ENCODE results near the gene ZNF827. TPM values are rescaled to one million over a fixed set of nuclear protein-coding genes. Genes with fewer than 3 reads are reported as not detected.

The ZNF827 gene
- total and polyA plus RNA-seq, 2 of the 8 experiments (the other 6 are each of a cell fraction or from before 2014, with no cell fraction given): 25.3 to 26.2 TPM

- Histone ChIP-seq H3K36me3 (ENCODE audit: control insufficient read depth in 2 of 4, insufficient read depth in 4 of 4, low read length in 3 of 4) (peaks cover 9 to 40% (median 26%) of the 10 kb centered on the region in 4 experiments; a peak in 7 of 8 replicates), H3K18ac (ENCODE audit: extremely low read depth, low read length) (no peak overlapping the region), H2BK12ac (ENCODE audit: low read depth, low read length) (no peak overlapping the region), H4K8ac (ENCODE audit: extremely low read depth, insufficient read depth, low read length) (no peak overlapping the region), H3K14ac (ENCODE audit: insufficient read length) (no peak overlapping the region), H3K4me2 (ENCODE audit: insufficient read depth in 1 of 2, low read depth in 2 of 2, low read length in 2 of 2) (no peak overlapping the region), H3K79me2 (ENCODE audit: control insufficient read depth in 1 of 2, insufficient read depth in 2 of 2, low read length in 2 of 2) (no peaks in the 10 kb centered on the region), H3K4ac (replicated peaks; ENCODE audit: insufficient read length, low read depth, low read length) (no peak overlapping the region), H3K23me2 (ENCODE audit: low read depth, low read length) (no peaks in the 10 kb centered on the region), H3K27ac (ENCODE audit: low read depth, low read length) (no peak overlapping the region), H3K4me1 (replicated peaks in 1 of 4; ENCODE audit: control insufficient read depth in 3 of 4, insufficient read depth in 4 of 4, low read length in 3 of 4) (peaks cover 0 to 2% (median 0%) of the 10 kb centered on the region in 4 experiments; a peak in 2 of 7 replicates), H2AFZ (ENCODE audit: low read length) (no peak overlapping the region), H3K23ac (ENCODE audit: insufficient read length) (no peak overlapping the region), H2AK5ac (ENCODE audit: low read depth, low read length) (no peak overlapping the region), H2BK20ac (ENCODE audit: low read length) (no peak overlapping the region), H2BK120ac (replicated peaks; ENCODE audit: low read depth, low read length) (no peak overlapping the region), H2BK5ac (ENCODE audit: low read depth, low read length) (no peak overlapping the region), H3K79me1 (ENCODE audit: low read depth, low read length) (0 out of 2 replicates have a peak, but pooled peaks cover 2% of the 10 kb centered on the region), H4K5ac (ENCODE audit: insufficient read length, low read depth, low read length) (no peak overlapping the region), H3K56ac (replicated peaks; ENCODE audit: insufficient read length, low read depth, low read length) (no peak overlapping the region), H3K27me3 (replicated peaks in 1 of 4; ENCODE audit: control insufficient read depth in 3 of 4, extremely low read depth in 1 of 4, insufficient read depth in 3 of 4, low read length in 3 of 4) (no peaks in the 10 kb centered on the region), H3K4me3 (ENCODE audit: extremely low read depth in 1 of 4, insufficient read depth in 2 of 4, low read depth in 3 of 4, low read length in 4 of 4) (no peak overlapping the region), H2BK15ac (ENCODE audit: low read length) (no peak overlapping the region), H4K20me1 (replicated peaks in 1 of 2; ENCODE audit: control insufficient read depth in 1 of 2, insufficient read depth in 2 of 2, low read length in 2 of 2) (no peaks in the 10 kb centered on the region), H4K91ac (replicated peaks; ENCODE audit: insufficient read length, low read length) (no peak overlapping the region), H3K9ac (replicated peaks in 1 of 4; ENCODE audit: extremely low read depth in 1 of 4, low read depth in 3 of 4, low read length in 3 of 4) (no peak overlapping the region), H3K9me3 (ENCODE audit: insufficient read depth in 2 of 2, low read depth in 1 of 2, low read length in 1 of 2) (no peaks in the 10 kb centered on the region)
- CTCF ChIA-PET (ENCODE audit: partially characterized antibody): interaction anchor here (0.6 to 2.0 kb wide), 4 partner anchors 17 to 116 kb away, joined by 3 to 5 read pairs (median 4); no protein-coding TSS in a partner anchor
- FAIRE-seq (no peak), DNase-seq (ENCODE audit: low read depth in 1 of 2, low spot score in 2 of 2) (no peak)
- TF ChIP-seq RAD21 (IDR thresholded peaks at IDR 0.05 in 1 of 2, conservative IDR thresholded peaks at IDR 0.05 in 1 of 2; ENCODE audit: low read depth in 2 of 2, low read length in 2 of 2) (no peak), MAFK (IDR thresholded peaks at IDR 0.05; ENCODE audit: low read depth, low read length) (no peak), TAF1 (IDR thresholded peaks at IDR 0.05; ENCODE audit: low read depth, low read length) (no peak), POLR2AphosphoS5 (IDR thresholded peaks at IDR 0.05; ENCODE audit: low read depth, low read length) (no peak), SIN3A (conservative IDR thresholded peaks at IDR 0.05 in 1 of 2, IDR thresholded peaks at IDR 0.05 in 1 of 2; ENCODE audit: low read depth in 1 of 2, low read length in 2 of 2) (no peak), SUZ12 (IDR thresholded peaks at IDR 0.05; ENCODE audit: low read length) (no peak), KDM5A (IDR thresholded peaks at IDR 0.05; ENCODE audit: low read length) (no peak), CTBP2 (IDR thresholded peaks at IDR 0.05; ENCODE audit: borderline replicate concordance, insufficient read depth, insufficient read length, low read length) (no peak), EGR1 (IDR thresholded peaks at IDR 0.05; ENCODE audit: borderline replicate concordance, low read depth, low read length) (no peak)
- WGBS, 2 experiments (ENCODE audit: extremely low coverage in 1 of 2, insufficient coverage in 1 of 2, insufficient read length in 1 of 2, insufficient replicate concordance in 2 of 2, low coverage in 1 of 2, low lambda C conversion rate in 2 of 2, missing lambda C conversion rate in 1 of 2): 87% methylated on average over 2 of the region's 2 CpGs; no CpG with 5 or more reads in 1 of the 2 experiments
- POLR2A ChIA-PET (ENCODE audit: partially characterized antibody): interaction anchor here (1.3 kb wide), 1 partner anchor 51 kb away, joined by 3 read pairs; no protein-coding TSS in a partner anchor
These were observed 166.3 kb downstream of the ZNF827 start for GRCh38 chr4:145772347-145772746.

Data from H1 (cell line).